ENCODE results near the gene MBNL1.

The MBNL1 gene

GRCh38 chr3:152256851-152257562 is 11.7 kb upstream of the MBNL1 start:
- CTCF ChIA-PET: no interaction called here
- TF ChIP-seq ZNF433 (tag by site-specific recombination; IDR thresholded peaks at IDR 0.05; ENCODE audit: low read depth) (no peak), ATF2 (tag by site-specific recombination; IDR thresholded peaks at IDR 0.05; ENCODE audit: low read depth) (peak; percentile 42; the same call in 1 of the 2 replicates)
- H3K27ac ChIP-seq (ENCODE audit: extremely low read depth, low read depth, low read length): no peak overlapping the region
- H3K36me3 ChIP-seq (ENCODE audit: control insufficient read depth in 2 of 2, insufficient read depth in 1 of 2, low read length in 2 of 2): no peaks in the 10 kb centered on the region
- H3K9me3 ChIP-seq (ENCODE audit: control insufficient read depth, insufficient read depth, low read depth, low read length): no peaks in the 10 kb centered on the region
- H3K4me1 ChIP-seq (ENCODE audit: control insufficient read depth, insufficient read depth, low read length): no peaks in the 10 kb centered on the region
- no peak overlapping the region for H3K4me3 ChIP-seq (ENCODE audit: low read depth, low read length)
- POLR2A ChIA-PET: no interaction called here

GRCh38 chr3:152257563-152258035 is 11.1 kb upstream of the MBNL1 start:
- POLR2A ChIA-PET: no interaction called here
- H3K4me3 ChIP-seq (ENCODE audit: low read depth, low read length): no peak overlapping the region
- no peak overlapping the region for H3K27ac ChIP-seq (ENCODE audit: extremely low read depth, low read depth, low read length)
- CTCF ChIA-PET: no interaction called here
- H3K9me3 ChIP-seq (ENCODE audit: control insufficient read depth, insufficient read depth, low read depth, low read length): no peaks in the 10 kb centered on the region
- no peaks in the 10 kb centered on the region for H3K36me3 ChIP-seq (ENCODE audit: control insufficient read depth in 2 of 2, insufficient read depth in 1 of 2, low read length in 2 of 2)
- TF ChIP-seq ZNF426 (tag by site-specific recombination; IDR thresholded peaks at IDR 0.05) (no peak), ZNF341 (tag by site-specific recombination; IDR thresholded peaks at IDR 0.05; ENCODE audit: low read depth) (0 out of 2 replicates have a peak, but pooled peaks have one; percentile 28), ZNF501 (tag by site-specific recombination; IDR thresholded peaks at IDR 0.05) (no peak)
- no peaks in the 10 kb centered on the region for H3K4me1 ChIP-seq (ENCODE audit: control insufficient read depth, insufficient read depth, low read length)

GRCh38 chr3:152258448-152259393 is 10.0 kb upstream of the MBNL1 start:
- Histone ChIP-seq H3K36me3 (ENCODE audit: control insufficient read depth in 2 of 2, insufficient read depth in 1 of 2, low read length in 2 of 2) (no peaks in the 10 kb centered on the region), H3K4me3 (ENCODE audit: low read depth, low read length) (no peak overlapping the region), H3K9me3 (ENCODE audit: control insufficient read depth, insufficient read depth, low read depth, low read length) (no peaks in the 10 kb centered on the region), H3K27ac (ENCODE audit: extremely low read depth, low read depth, low read length) (no peak overlapping the region), H3K4me1 (ENCODE audit: control insufficient read depth, insufficient read depth, low read length) (no peaks in the 10 kb centered on the region)
- no peak for TF ChIP-seq ZNF629 (tag by site-specific recombination; IDR thresholded peaks at IDR 0.05)
- TF ChIP-seq, protein P1, sequence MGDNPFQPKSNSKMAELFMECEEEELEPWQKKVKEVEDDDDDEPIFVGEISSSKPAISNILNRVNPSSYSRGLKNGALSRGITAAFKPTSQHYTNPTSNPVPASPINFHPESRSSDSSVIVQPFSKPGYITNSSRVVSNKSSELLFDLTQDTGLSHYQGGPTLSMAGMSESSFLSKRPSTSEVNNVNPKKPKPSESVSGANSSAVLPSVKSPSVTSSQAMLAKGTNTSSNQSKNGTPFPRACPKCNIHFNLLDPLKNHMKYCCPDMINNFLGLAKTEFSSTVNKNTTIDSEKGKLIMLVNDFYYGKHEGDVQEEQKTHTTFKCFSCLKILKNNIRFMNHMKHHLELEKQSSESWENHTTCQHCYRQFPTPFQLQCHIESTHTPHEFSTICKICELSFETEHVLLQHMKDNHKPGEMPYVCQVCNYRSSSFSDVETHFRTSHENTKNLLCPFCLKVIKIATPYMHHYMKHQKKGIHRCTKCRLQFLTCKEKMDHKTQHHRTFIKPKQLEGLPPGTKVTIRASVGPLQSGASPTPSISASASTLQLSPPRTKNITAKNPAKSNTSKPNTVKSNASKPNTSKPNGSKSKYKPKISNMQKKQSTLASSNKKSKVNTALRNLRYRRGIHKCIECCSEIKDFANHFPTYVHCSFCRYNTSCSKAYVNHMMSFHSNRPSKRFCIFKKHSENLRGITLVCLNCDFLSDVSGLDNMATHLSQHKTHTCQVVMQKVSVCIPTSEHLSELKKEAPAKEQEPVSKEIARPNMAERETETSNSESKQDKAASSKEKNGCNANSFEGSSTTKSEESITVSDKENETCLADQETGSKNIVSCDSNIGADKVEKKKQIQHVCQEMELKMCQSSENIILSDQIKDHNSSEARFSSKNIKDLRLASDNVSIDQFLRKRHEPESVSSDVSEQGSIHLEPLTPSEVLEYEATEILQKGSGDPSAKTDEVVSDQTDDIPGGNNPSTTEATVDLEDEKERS (tag by site-specific recombination; IDR thresholded peaks at IDR 0.05): no peak
- TF ChIP-seq BCL6B (tag by site-specific recombination; IDR thresholded peaks at IDR 0.05): 0 out of 2 replicates have a peak, but pooled peaks have one; percentile 31
- TF ChIP-seq ZNF335 (tag by site-specific recombination; conservative IDR thresholded peaks at IDR 0.05): peak; percentile 47; the same call in 1 of the 2 replicates
- no peak for TF ChIP-seq ZNF202 (tag by site-specific recombination; IDR thresholded peaks at IDR 0.05; ENCODE audit: borderline replicate concordance)
- TF ChIP-seq ZNF521 (tag by site-specific recombination; IDR thresholded peaks at IDR 0.05): no peak
- TF ChIP-seq, protein P2, sequence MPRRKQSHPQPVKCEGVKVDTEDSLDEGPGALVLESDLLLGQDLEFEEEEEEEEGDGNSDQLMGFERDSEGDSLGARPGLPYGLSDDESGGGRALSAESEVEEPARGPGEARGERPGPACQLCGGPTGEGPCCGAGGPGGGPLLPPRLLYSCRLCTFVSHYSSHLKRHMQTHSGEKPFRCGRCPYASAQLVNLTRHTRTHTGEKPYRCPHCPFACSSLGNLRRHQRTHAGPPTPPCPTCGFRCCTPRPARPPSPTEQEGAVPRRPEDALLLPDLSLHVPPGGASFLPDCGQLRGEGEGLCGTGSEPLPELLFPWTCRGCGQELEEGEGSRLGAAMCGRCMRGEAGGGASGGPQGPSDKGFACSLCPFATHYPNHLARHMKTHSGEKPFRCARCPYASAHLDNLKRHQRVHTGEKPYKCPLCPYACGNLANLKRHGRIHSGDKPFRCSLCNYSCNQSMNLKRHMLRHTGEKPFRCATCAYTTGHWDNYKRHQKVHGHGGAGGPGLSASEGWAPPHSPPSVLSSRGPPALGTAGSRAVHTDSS (tag by site-specific recombination; IDR thresholded peaks at IDR 0.05): no peak
- TF ChIP-seq ELK4 (IDR thresholded peaks at IDR 0.05; ENCODE audit: borderline replicate concordance, low read depth, low read length): no peak
- no peak for TF ChIP-seq ZNF558 (tag by site-specific recombination; IDR thresholded peaks at IDR 0.05)
- peak; percentile 66 for TF ChIP-seq EGR2 (tag by site-specific recombination; IDR thresholded peaks at IDR 0.05; ENCODE audit: low read depth)
- TF ChIP-seq ZBTB20 (tag by site-specific recombination; IDR thresholded peaks at IDR 0.05): no peak
- TF ChIP-seq ZFHX2 (tag by site-specific recombination; conservative IDR thresholded peaks at IDR 0.05): peak; percentile 82
- ChIA-PET CTCF (interaction anchor here (0.7 kb wide), 1 partner anchor 142 kb away, joined by 3 read pairs; no protein-coding TSS in a partner anchor), POLR2A (no interaction called here)

All from HEK293 (cell line).